DND-41 (cell line): Measurements from ENCODE around the gene TTLL3.
A peak's percentile ranks its signal among the peaks of the same experiment; 100 is the strongest.

Source experiments
- ATAC-seq: fragments of 200-7000 bp; cut with Tn5 transposase; 3 replicates; pipeline ENCODE4 v1.9.1; 2021; ENCODE audit warnings: low read depth; ENCODE audit not compliant: insufficient read depth
- DNase-seq: peaks from one replicate; pipeline ENCODE4 v3.0.0-alpha.2; 2020
- H2AFZ ChIP-seq: 2 replicates; pipeline ENCODE4 v1.6.0; 2012; ENCODE audit warnings: low read depth, low read length
- H3K27ac ChIP-seq: 2 replicates; pipeline ENCODE4 v1.5.1; 2012; ENCODE audit warnings: low read length, inconsistent platforms
- H3K27me3 ChIP-seq: fragments of 200-600 bp; sonication (generic); 2 replicates; pipeline ENCODE4 v1.6.0; 2012; ENCODE audit warnings: low read length, mild to moderate bottlenecking, inconsistent platforms; ENCODE audit not compliant: insufficient read depth, poor library complexity
- H3K36me3 ChIP-seq: 2 replicates; pipeline ENCODE4 v1.5.1; 2012; ENCODE audit warnings: low read length, inconsistent platforms; ENCODE audit not compliant: insufficient read depth
- H3K4me1 ChIP-seq: 2 replicates; pipeline ENCODE4 v1.5.1; 2012; ENCODE audit warnings: mild to moderate bottlenecking, low read length; ENCODE audit not compliant: insufficient read depth
- H3K4me2 ChIP-seq: 2 replicates; pipeline ENCODE4 v1.6.0; 2012; ENCODE audit warnings: mild to moderate bottlenecking, moderate library complexity, low read length, inconsistent platforms; ENCODE audit not compliant: insufficient read depth
- H3K4me3 ChIP-seq, 2 experiments: fragments of 200-600 bp in 1 of 2; shearing (Covaris generic) in 1 of 2; 2 replicates each; pipeline ENCODE4 v1.5.1; 2012 to 2016; ENCODE audit warnings: inconsistent platforms in 2 of 2, low read length in 2 of 2, mild to moderate bottlenecking in 2 of 2, low read depth in 1 of 2, moderate library complexity in 1 of 2
- H3K79me2 ChIP-seq: 2 replicates; pipeline ENCODE4 v1.6.0; 2012; ENCODE audit warnings: low read length, inconsistent platforms; ENCODE audit not compliant: insufficient read depth
- H3K9ac ChIP-seq: 2 replicates; pipeline ENCODE4 v1.6.0; 2012; ENCODE audit warnings: low read depth, mild to moderate bottlenecking, inconsistent platforms, low read length, moderate library complexity
- H3K9me3 ChIP-seq: 2 replicates; pipeline ENCODE4 v1.5.1; 2012; ENCODE audit warnings: low read length, moderate library complexity, mild to moderate bottlenecking, inconsistent platforms; ENCODE audit not compliant: insufficient read depth, severe bottlenecking
- H4K20me1 ChIP-seq: 2 replicates; pipeline ENCODE4 v1.6.0; 2012; ENCODE audit warnings: low read length; ENCODE audit not compliant: insufficient read depth
- CTCF ChIP-seq: IDR thresholded peaks from 2 replicates; pipeline ENCODE4 v1.5.1; 2012; ENCODE audit warnings: borderline replicate concordance, low read length, moderate library complexity, mild to moderate bottlenecking; ENCODE audit not compliant: poor library complexity, severe bottlenecking; ENCODE audit errors: extremely low read depth
- EZH2 ChIP-seq: IDR thresholded peaks from 3 replicates; pipeline ENCODE4 v1.6.1; 2012; ENCODE audit warnings: borderline replicate concordance, low read depth, mild to moderate bottlenecking, moderate library complexity, low read length, inconsistent platforms; ENCODE audit not compliant: severe bottlenecking

TTLL3 gene

DNA sequence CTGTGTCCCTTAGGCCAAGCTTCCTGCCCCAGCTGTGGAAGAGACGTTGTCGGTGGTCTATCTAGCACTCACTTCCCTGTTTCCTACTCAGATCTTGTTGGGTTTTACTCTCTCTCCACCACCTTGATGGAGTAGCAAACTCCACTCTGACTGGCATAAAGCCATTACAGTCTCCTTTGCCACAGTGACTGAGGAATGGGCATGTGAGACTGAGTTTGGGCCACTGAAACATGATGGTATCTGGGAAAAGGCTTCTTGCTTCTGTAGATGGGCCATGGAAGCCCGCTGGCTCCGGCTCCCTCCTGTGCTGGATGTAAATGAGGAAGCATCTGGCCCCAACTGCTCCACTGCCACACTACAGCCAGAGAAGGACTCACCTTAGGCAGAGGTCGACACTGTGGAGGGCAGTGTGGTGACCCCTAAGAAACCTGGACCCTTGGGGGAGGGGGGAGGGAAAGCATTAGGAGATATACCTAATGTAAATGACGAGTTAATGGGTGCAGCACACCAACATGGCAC, 30.9 kb upstream of the TTLL3 start:
- no peaks in the 10 kb centered on the region for H3K9me3 ChIP-seq
- no peak overlapping the region for H3K4me3 ChIP-seq
- H3K4me1 ChIP-seq: peaks cover 28% of the 10 kb centered on the region
- no peak overlapping the region for H3K27ac ChIP-seq
- H3K9ac ChIP-seq: no peak overlapping the region
- H2AFZ ChIP-seq: no peak overlapping the region
- no peak overlapping the region for H3K4me2 ChIP-seq
- H4K20me1 ChIP-seq: peaks cover 31% of the 10 kb centered on the region
- ATAC-seq (no peak), DNase-seq (no peak)
- H3K36me3 ChIP-seq: peaks cover 23% of the 10 kb centered on the region
- TF ChIP-seq CTCF (no peak), EZH2 (no peak)
- H3K27me3 ChIP-seq: peaks cover 8% of the 10 kb centered on the region
- H3K79me2 ChIP-seq: no peaks in the 10 kb centered on the region

DNA sequence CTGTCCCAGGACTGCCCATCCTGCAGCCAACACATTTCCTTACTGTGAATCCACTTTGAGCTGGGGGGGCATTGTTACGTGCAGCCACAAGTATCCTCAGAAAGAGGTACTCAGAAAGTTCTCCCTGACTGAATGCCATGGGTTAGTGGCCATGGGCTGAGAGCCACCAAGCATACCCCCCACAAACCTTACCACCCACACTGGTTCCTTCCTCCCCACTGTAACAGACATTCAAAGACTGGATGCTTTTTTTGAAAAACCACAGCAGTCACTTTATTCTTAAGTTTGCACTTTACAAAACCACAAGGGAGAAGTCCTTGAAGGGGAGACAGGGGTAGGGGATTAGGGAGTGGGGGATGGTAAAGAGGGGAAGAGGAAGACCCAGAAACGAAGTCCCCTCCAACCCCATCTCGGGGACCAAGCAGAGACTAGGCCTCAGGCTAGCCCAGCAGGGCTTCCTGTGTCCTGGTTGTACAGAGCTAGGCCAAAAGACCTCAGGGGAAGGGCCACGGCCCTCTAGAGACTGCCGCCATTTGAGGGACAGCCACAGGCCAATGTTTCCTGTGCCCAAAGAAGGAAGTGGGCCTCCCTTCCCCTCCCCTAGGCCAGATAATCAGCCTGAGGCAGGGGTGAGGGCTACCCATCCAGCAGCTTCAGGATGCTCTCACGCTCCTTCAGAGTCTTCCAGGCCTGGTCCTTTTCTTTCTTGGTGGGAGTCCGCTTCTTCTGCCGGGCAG, 30.2 kb upstream of the TTLL3 start:
- no peaks in the 10 kb centered on the region for H3K9me3 ChIP-seq
- peak overlapping the region; percentile 4; the same call in 1 of the 2 replicates for H3K9ac ChIP-seq
- ATAC-seq: peak; percentile 92
- peaks cover 8% of the 10 kb centered on the region for H3K27me3 ChIP-seq
- H3K4me2 ChIP-seq: peak overlapping the region; percentile 39; the same call in 1 of the 2 replicates
- DNase-seq: peak; percentile 73
- H3K36me3 ChIP-seq: peaks cover 25% of the 10 kb centered on the region
- no peak overlapping the region for H3K4me3 ChIP-seq
- no peak overlapping the region for H2AFZ ChIP-seq
- TF ChIP-seq CTCF (no peak), EZH2 (no peak)
- H3K4me1 ChIP-seq: peaks cover 28% of the 10 kb centered on the region
- H4K20me1 ChIP-seq: peaks cover 31% of the 10 kb centered on the region
- no peaks in the 10 kb centered on the region for H3K79me2 ChIP-seq
- peak overlapping the region; percentile 62 for H3K27ac ChIP-seq

- H3K36me3 ChIP-seq: peaks cover 30% of the 10 kb centered on the region
- DNase-seq (no peak), ATAC-seq (peak; percentile 2; the same call in 1 of the 3 replicates)
- peaks cover 31% of the 10 kb centered on the region for H4K20me1 ChIP-seq
- H3K27ac ChIP-seq: peak overlapping the region; percentile 62; the same call in 1 of the 2 replicates
- peak overlapping the region; percentile 4; the same call in 1 of the 2 replicates for H3K9ac ChIP-seq
- H3K27me3 ChIP-seq: peaks cover 8% of the 10 kb centered on the region
- peaks cover 28% of the 10 kb centered on the region for H3K4me1 ChIP-seq
- H3K4me2 ChIP-seq: peak overlapping the region; percentile 39; the same call in 1 of the 2 replicates
- H3K4me3 ChIP-seq: no peak overlapping the region
- no peaks in the 10 kb centered on the region for H3K79me2 ChIP-seq
- no peaks in the 10 kb centered on the region for H3K9me3 ChIP-seq
- no peak overlapping the region for H2AFZ ChIP-seq
- TF ChIP-seq CTCF (no peak), EZH2 (no peak)
Observed at GRCh38 chr3:9780458-9780812, 29.6 kb upstream of the TTLL3 start.
